Hippocampal formation (tissue), 2 donors: ENCODE measurements around the gene EPHA2.
A peak's percentile ranks its signal among the peaks of the same experiment; 100 is the strongest.
"Not testable (repeated sequence)": the region's sequence is repeated elsewhere in the genome, so short reads cannot be mapped to it uniquely, and the experiment has no call there.

Experiments
- DNase-seq, 2 donors: peaks; one replicate each; lab custom pipeline; 2025; lab: John Stamatoyannopoulos, UW

The EPHA2 gene

DNA sequence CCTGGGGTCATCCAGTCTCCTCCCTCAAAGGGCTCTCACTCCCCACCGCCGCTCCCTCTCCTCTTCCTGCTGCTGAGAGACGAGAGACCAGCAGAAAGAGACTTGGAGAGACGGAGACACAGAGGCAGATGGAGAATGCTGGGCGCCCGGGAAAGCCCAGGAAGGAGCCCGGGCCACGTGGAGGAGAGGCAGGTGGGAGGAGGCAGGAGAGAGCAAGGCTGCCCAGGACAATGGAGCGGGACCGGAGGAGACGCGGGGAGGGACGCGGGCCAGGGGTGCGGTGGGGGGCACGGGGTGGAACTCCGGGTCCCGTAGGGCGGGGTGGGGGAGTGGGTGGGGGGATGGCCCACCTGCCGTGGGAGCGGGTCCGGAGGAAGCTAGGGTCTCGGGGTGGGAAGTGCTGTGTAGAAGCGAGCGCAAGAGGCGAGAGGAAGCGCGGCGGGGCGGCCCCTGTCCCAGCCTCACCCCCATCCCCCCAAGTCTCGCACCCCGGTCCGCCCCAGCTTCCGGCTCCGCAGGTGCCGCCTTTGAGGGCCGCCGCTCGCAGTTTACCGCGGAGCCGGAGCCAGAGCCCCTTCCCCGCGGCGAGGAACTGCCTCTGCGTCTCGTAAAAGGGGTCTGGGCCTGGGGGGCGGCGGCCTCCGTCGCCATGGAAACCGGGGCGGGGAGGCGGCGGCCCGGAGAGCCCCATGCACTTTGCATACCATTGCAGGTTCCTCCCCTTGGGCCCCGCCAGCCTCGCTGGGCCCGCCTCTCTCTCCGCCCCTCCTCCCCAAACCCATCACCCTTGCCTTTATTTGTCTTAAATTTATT, 11.7 kb upstream of the EPHA2 start:
- DNase-seq = no peak

DNA sequence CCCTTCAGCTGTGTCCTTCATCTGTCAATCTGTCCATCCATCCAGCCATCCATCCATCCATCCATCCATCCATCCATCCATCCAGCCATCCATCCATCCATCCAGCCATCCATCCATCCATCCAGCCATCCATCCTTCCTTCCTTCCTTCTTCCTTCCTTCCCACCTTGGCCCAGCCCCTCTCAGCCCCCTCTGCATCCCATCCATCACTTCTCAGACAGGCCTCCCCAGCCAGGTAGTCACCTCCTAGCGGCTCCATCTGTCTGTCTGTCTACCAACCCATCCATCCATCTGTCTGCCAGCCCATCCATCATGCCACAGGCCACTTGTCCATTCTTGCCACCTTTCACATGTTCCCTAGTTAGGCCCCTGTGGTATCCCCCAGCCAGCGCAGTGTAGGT, 10.2 kb upstream of the EPHA2 start:
- DNase-seq = no peak

- DNase-seq = no peak
Measured at GRCh38 chr1:16165548-16165947, 9.7 kb upstream of the EPHA2 start.

- no peak for DNase-seq
Measured at GRCh38 chr1:16165073-16165364, 9.2 kb upstream of the EPHA2 start.

GRCh38 chr1:16164213-16165072, 8.6 kb upstream of the EPHA2 start:
- no peak for DNase-seq

GRCh38 chr1:16163608-16164212, 7.8 kb upstream of the EPHA2 start:
- DNase-seq = not testable (repeated sequence)

DNA sequence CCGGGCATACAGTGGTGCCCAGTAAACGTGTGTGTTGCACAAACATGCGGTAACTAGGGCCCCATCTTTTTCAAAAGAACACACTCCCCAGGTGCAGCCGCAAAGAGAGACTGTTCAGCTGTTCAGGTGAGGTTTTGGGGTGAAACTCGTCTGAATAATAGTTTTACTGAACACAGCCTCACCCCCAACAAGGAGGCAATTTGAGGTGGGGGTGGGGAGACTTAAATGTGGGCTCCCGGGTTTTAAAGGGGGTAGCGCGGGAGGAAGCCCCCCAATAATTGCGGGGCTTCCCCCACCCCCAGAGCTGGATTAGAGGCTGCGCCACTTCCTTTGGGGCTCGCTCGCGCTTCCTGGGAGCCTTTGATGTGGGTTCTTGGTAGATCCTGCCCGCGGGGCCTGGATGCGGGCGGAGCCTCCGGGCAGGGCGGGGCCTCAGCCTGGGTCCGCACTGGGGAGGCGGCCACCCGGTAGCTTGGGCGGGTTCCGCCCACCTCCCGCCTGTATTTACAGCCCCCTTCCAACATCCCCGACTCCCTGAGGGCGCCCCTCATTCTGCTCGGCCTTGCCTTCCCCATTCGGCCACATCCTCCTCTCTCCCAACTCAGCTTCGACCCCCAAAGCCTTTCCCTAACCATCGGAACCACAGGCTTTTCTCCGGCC, 6.4 kb upstream of the EPHA2 start:
- DNase-seq = no peak

DNA sequence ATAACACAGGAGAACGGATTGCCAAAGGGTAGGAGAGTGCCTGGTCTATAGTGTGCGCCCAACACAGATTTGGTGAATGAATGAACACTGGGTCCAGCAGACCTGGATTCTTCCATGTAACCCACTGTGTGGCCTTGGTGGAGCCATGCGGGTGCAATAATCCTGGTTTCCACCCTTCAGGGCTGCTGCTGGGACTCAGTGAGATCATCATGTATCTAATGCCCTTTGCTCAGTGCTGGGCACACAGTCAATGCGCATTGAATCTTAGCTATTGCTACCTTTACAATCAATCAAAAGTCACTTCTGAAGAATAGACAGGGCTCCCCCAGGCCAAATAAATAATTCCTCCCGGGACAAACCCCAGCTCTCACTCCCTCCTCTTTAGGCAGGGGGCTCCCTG, 5.8 kb upstream of the EPHA2 start:
- no peak for DNase-seq

- no peak for DNase-seq
Measured at GRCh38 chr1:16158993-16159831, 3.3 kb upstream of the EPHA2 start.

DNA sequence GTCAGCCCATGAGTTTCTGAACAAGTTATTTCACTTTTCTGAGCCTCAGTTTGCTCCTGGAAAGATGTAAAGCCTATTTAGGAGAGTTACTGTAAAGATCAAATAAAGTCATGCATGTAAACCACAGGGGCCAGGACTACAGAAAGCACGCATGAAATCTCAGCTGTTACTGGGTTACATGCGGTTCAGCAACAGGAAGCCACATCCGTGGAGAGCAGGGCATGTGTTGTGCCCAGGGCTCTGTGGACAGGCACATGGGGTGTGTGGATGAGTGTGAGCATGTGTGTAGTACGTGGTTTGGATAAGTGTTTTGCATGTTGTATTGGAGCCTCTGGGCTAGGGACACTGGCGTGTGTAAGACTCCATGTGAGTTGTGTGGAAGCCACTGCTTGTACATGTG, 2.2 kb upstream of the EPHA2 start:
- no peak for DNase-seq

DNA sequence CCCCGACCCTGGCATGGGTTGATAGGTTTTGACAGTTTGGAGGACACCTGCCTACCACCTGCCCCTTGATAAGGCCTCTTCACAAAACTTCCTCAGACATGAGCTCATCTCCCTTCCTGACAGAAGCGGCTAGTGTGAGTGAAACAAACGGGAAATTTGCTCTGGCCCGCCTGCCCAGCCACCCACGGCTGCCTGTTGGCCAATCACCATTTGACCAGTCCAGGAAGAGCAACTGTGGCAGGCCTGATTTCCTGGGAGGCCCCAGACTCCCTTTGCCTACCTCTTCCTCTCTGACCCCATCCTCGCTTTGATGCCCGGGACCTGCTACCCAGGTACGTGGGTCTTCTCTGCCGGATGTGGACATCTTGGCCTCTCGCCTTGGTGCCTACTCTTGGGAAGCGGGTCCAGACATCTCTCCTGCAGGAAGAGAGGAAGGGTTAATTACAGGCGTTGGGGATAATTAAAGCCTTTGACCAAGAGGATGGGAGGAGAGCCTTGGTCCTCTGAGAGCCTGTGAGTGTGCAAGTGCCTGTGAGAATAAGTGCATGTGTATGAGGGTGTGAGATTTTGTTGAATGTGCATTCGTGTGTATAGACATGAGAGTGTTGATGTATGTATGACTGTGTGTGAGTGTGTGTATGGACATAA, 1.1 kb upstream of the EPHA2 start:
- DNase-seq = peak in 1 of 2 donors; percentile 7

DNA sequence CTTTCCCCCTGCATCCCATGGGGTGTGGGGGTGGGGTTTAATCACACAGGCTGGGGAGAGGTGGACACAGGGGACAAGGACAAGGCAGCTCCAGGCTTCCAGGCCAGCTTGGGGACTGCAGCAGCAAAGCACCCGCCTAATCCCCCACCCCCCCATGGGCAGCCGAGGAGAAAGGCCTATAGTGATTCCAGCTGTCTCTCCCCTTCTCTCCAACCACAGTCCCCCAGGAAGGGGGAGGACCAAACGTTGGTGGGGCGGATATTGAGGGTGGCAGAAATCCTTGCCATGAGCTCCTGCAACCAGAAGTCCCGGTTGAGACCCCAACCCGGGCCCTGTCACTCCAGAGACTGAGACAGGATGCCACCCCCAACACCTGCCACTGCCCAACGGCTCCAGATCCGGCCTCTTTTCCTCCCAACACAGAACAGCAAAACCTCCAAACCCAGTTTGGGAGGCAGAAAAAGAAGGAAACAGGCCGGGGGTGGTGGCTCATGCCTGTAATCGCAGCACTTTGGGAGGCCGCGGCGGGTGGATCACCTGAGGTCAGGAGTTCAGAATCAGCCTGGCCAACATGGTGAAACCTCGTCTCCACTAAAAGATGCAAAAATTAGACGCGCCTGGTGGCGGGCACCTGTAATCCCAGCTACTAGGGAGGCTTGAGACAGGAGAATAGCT, 1.7 kb downstream of the EPHA2 start:
- no peak for DNase-seq

GRCh38 chr1:16153096-16153998, 2.5 kb downstream of the EPHA2 start:
- DNase-seq = no peak

DNA sequence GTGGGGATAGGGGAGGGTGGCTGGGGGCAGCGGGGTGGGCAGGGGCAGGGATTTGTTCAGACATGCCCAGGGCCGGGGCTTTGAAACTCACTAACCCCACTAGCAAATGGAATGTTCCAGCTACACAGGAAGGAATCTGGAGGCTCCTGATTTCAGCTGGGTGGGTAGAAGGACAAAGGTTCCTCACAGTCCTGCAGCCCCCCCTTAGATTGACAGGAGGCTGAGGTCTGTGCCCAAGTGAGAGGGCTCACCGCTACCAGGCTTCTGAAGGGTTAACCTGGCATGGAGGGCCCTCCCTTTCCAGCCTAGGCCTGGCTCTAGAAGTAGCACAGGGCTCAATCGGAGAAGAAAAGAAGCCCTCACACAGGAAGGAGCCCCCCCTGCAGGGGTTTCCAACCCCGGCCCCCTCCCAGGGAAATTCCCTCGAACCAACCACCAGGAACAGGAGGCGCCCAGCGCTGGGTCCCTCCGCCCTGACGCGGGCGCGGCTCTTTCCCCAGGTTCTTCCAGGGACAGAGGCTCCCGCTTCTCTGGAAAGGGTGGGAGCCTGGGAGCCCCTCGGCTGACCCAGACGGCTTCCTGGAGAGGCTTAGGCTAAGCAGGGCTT, 3.3 kb downstream of the EPHA2 start:
- DNase-seq = no peak

DNA sequence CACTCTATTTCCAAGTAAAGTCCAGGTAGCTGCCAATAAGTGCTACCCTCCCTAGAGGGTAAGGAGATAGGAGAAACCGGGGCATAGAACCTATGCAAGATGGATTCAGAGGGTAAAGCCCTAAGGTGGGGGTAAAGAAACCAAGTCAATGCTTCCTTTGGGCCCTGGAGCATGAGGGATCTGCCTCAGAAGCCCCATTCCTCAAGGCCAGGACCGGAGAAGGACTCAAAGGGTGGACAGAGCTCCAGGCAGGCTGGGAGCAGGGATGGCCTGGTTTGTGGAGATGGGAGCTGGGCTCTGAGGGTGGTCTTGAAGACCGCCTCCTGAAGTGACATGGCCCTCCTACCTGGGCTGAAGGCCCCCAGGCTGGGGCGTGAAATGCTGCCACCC, 3.9 kb downstream of the EPHA2 start:
- no peak for DNase-seq

- no peak for DNase-seq
Measured at GRCh38 chr1:16151196-16151994, 4.5 kb downstream of the EPHA2 start.

- DNase-seq = no peak
Measured at GRCh38 chr1:16150508-16150907, 5.4 kb downstream of the EPHA2 start.
